SH-SY5Y (cell line): ENCODE data around the gene SRP19.

Experiments used
- GATA2 ChIP-seq: IDR thresholded peaks from 2 replicates; pipeline ENCODE4 v1.6.1; 2011; ENCODE audit warnings: mild to moderate bottlenecking, low read depth, low read length
- GATA3 ChIP-seq: IDR thresholded peaks from 2 replicates; pipeline ENCODE4 v1.6.1; 2011; ENCODE audit warnings: low read depth, mild to moderate bottlenecking, low read length, moderate library complexity

DNA sequence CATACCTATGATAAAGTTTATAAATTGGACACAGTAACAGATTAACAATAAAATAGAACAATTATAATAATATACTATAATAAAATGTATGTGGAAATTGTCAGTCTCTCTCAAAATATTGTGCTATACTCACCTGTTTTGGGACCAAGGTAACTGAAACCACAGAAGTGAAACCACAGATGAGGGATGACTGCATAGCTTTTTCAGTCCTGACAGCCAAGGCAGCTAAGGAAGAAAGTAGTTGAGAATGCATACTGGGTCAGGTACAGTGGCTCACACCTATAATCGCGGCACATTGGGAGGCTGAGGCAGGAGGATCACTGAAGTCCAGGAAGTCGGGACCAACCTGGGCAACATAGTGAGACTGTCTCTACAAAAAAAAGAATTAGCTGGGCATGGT is 8.9 kb downstream of the SRP19 start:
- TF ChIP-seq GATA2 (no peak), GATA3 (no peak)
